ENCODE data around the gene ANKRD44. TPM values are rescaled to one million over a fixed set of nuclear protein-coding genes. Genes with fewer than 3 reads are reported as not detected.
A peak's percentile ranks its signal among the peaks of the same experiment; 100 is the strongest.
"Not testable (repeated sequence)": the region's sequence is repeated elsewhere in the genome, so short reads cannot be mapped to it uniquely, and the experiment has no call there.

Gene ANKRD44
- total RNA-seq, 1 donor from 2014 or later, result 9.7 TPM

GRCh38 chr2:197080578-197081216 is 229.9 kb downstream of the ANKRD44 start:
- DNase-seq (ENCODE audit: low read depth), result no peak

GRCh38 chr2:197079832-197080555 is 230.6 kb downstream of the ANKRD44 start:
- peak; percentile 62 for DNase-seq (ENCODE audit: low read depth)

- DNase-seq (ENCODE audit: low read depth), result peak; percentile 24
Measured at GRCh38 chr2:197079414-197079813, 231.2 kb downstream of the ANKRD44 start.

GRCh38 chr2:197078535-197078934 is 232.0 kb downstream of the ANKRD44 start:
- no peak for DNase-seq (ENCODE audit: low read depth)

- DNase-seq (ENCODE audit: low read depth), result no peak
Measured at GRCh38 chr2:197077336-197077735, 233.2 kb downstream of the ANKRD44 start.

- DNase-seq (ENCODE audit: low read depth), result no peak
Measured at GRCh38 chr2:197076652-197077051, 233.9 kb downstream of the ANKRD44 start.

GRCh38 chr2:197075754-197076337 is 234.7 kb downstream of the ANKRD44 start:
- DNase-seq (ENCODE audit: low read depth), result no peak

- no peak for DNase-seq (ENCODE audit: low read depth)
Measured at GRCh38 chr2:197075281-197075680, 235.3 kb downstream of the ANKRD44 start.

- peak; percentile 77 for DNase-seq (ENCODE audit: low read depth)
Measured at GRCh38 chr2:197073701-197074433, 236.7 kb downstream of the ANKRD44 start.

- DNase-seq (ENCODE audit: low read depth), result no peak
Measured at GRCh38 chr2:197073270-197073669, 237.3 kb downstream of the ANKRD44 start.

GRCh38 chr2:197072533-197072932 is 238.0 kb downstream of the ANKRD44 start:
- no peak for DNase-seq (ENCODE audit: low read depth)

- no peak for DNase-seq (ENCODE audit: low read depth)
Measured at GRCh38 chr2:197071790-197072436, 238.7 kb downstream of the ANKRD44 start.

GRCh38 chr2:197071213-197071612 is 239.4 kb downstream of the ANKRD44 start:
- no peak for DNase-seq (ENCODE audit: low read depth)

- no peak for DNase-seq (ENCODE audit: low read depth)
Measured at GRCh38 chr2:197069958-197070357, 240.6 kb downstream of the ANKRD44 start.

- DNase-seq (ENCODE audit: low read depth), result not testable (repeated sequence)
Measured at GRCh38 chr2:197062574-197062973, 248.0 kb downstream of the ANKRD44 start.

- no peak for DNase-seq (ENCODE audit: low read depth)
Measured at GRCh38 chr2:197059477-197059876, 251.1 kb downstream of the ANKRD44 start.

GRCh38 chr2:197058777-197059300 is 251.7 kb downstream of the ANKRD44 start:
- DNase-seq (ENCODE audit: low read depth), result no peak

- DNase-seq (ENCODE audit: low read depth), result no peak
Measured at GRCh38 chr2:197057959-197058358, 252.6 kb downstream of the ANKRD44 start.

GRCh38 chr2:197055045-197055444 is 255.5 kb downstream of the ANKRD44 start:
- DNase-seq (ENCODE audit: low read depth), result no peak

GRCh38 chr2:197054437-197054836 is 256.1 kb downstream of the ANKRD44 start:
- no peak for DNase-seq (ENCODE audit: low read depth)

GRCh38 chr2:197052356-197052755 is 258.2 kb downstream of the ANKRD44 start:
- no peak for DNase-seq (ENCODE audit: low read depth)

Measured in myocyte (in vitro differentiated cells).